Stomach smooth muscle (tissue), 2 donors: ENCODE data around the gene ZNF708.
"Not testable (repeated sequence)": the region's sequence is repeated elsewhere in the genome, so short reads cannot be mapped to it uniquely, and the experiment has no call there.

Experiments used
- H3K27ac ChIP-seq: one replicate; pipeline ENCODE4 v1.7.0; 2013; ENCODE audit warnings: mild to moderate bottlenecking, low read length, inconsistent platforms
- H3K27me3 ChIP-seq, 2 donors: one replicate each; pipeline ENCODE4 v1.7.0; 2013; ENCODE audit warnings: low read length in 2 of 2; ENCODE audit not compliant: insufficient read depth in 2 of 2, control insufficient read depth in 1 of 2
- H3K36me3 ChIP-seq, 2 donors: one replicate each; pipeline ENCODE4 v1.7.0; 2013; ENCODE audit warnings: low read length in 2 of 2; ENCODE audit not compliant: control insufficient read depth in 2 of 2, insufficient read depth in 2 of 2
- H3K4me1 ChIP-seq: one replicate; pipeline ENCODE4 v1.7.0; 2013; ENCODE audit warnings: low read length; ENCODE audit not compliant: control insufficient read depth, insufficient read depth
- H3K4me3 ChIP-seq, 2 donors: one replicate each; pipeline ENCODE4 v1.7.0; 2013; ENCODE audit warnings: low read length in 2 of 2
- H3K9ac ChIP-seq, 2 donors: one replicate each; pipeline ENCODE4 v1.7.0; 2013; ENCODE audit warnings: low read length in 2 of 2, mild to moderate bottlenecking in 1 of 2
- H3K9me3 ChIP-seq, 2 donors: one replicate each; pipeline ENCODE4 v1.7.0; 2013; ENCODE audit warnings: low read length in 2 of 2; ENCODE audit not compliant: control insufficient read depth in 2 of 2
- donor health status: healthy.
- donor health status: Pancreatic carcinoma.

ZNF708 gene

DNA sequence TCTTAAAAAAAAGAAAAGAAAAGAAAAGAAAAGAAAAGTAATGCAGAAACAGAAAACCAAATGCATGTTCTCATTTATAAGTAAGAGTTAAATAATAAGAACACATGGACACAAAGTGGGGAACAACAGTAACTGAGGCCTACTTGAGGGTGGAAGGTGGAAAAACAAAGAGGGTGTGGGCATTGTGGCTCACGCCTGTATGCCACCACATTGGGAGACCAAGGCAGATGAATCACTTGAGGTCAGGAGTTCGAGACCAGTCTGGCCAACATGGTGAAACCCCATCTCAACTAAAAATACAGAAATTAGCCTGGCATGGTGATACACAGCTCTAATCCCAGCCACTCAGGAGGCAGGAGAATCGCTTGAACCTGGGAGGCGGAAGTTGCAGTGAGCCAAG, 8.1 kb downstream of the ZNF708 start:
- Histone ChIP-seq H3K9me3 (no peaks in the 10 kb centered on the region), H3K27ac (no peak overlapping the region), H3K9ac (no peak overlapping the region), H3K36me3 (peaks cover 0 to 1% of the 10 kb centered on the region in 2 donors), H3K4me1 (peaks cover 6% of the 10 kb centered on the region), H3K27me3 (no peaks in the 10 kb centered on the region), H3K4me3 (no peak overlapping the region)

DNA sequence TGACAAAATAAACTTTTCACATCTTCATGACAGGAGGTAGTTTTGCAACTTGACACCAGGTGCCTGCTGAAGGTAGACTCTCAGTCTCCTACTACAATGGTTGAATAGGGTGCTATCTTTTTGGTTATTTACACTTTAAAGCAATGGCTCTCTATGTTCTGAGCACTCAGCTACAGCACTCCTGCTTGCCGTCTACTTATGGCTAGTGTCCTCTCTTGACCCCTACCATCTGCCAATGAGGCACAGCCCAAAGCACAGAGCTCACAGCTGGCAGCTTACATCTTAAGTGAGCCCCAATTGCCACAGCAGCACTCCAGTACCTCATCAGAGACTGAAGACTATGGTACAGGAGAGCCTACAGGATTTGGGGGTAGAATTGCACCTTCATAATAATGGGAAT, 11.4 kb downstream of the ZNF708 start:
- no peak overlapping the region for H3K4me3 ChIP-seq
- H3K9ac ChIP-seq = no peak overlapping the region
- H3K36me3 ChIP-seq = no peaks in the 10 kb centered on the region
- no peak overlapping the region for H3K27ac ChIP-seq
- no peaks in the 10 kb centered on the region for H3K27me3 ChIP-seq
- peaks cover 18% of the 10 kb centered on the region for H3K4me1 ChIP-seq
- no peaks in the 10 kb centered on the region for H3K9me3 ChIP-seq

DNA sequence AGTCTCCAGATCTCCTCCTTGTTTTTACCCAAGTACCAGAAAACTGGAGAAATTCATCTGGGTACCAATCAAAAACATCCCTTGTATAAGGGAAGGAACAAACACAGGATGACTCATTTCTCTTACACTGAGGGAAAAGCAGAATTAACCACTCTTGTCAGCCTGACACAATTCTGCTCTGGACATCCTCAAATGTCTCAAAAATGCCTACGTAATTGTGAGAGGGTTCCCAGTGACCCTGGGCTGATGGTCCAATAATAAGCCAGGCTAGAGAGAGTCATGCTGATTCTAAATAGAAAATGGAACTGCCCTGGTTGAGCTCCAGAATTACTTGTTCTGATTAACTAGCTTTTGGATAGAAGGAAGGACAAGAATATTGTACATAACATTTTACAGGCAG, 14.5 kb downstream of the ZNF708 start:
- H3K9me3 ChIP-seq = no peaks in the 10 kb centered on the region
- H3K27me3 ChIP-seq = no peaks in the 10 kb centered on the region
- H3K4me1 ChIP-seq = peaks cover 18% of the 10 kb centered on the region
- H3K27ac ChIP-seq = peak overlapping the region; percentile 68
- H3K36me3 ChIP-seq = no peaks in the 10 kb centered on the region
- peak overlapping the region; percentile 1 to 39 for H3K9ac ChIP-seq
- peak overlapping the region; percentile 16 to 45 for H3K4me3 ChIP-seq

DNA sequence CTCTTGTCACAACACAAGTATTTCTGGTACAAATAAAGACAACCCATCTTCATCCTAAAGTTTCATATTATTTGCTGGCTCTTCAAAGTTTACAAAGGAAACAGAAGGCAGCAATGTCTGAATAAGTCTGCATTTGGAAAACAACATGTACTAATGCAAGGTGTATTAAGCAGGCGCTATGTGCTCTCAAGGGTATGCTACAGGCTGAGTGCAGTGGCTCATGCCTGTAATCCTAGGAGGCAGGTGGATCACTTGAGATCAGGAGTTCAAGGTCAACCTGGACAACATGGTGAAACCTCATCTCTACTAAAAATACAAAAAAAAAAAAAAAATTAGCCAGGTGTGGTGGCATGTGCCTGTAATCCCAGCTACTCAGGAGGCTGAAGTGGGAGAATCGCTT, 16.4 kb downstream of the ZNF708 start:
- H3K36me3 ChIP-seq, H3K9ac ChIP-seq, H3K27ac ChIP-seq, H3K27me3 ChIP-seq, H3K4me3 ChIP-seq, H3K9me3 ChIP-seq: not testable (repeated sequence)
- peaks cover 14% of the 10 kb centered on the region for H3K4me1 ChIP-seq

DNA sequence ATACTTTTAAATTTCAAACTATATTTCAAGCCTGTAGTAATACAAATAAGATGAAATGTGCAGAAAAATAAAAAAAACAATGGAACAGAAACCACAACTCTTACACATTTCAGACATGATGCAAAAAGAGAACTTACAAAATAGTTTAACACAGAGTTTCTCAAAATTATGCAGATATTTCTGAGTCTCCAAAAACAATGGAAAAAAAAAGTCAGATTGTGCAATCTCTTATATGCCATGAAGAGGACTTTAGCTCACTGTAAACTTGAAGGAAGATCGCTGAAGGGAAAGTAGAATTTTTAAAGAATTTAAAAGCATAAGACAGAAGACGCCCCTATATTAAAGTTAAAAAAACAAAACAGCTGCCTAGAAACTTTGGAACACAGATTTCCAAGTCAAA, 20.4 kb downstream of the ZNF708 start:
- no peaks in the 10 kb centered on the region for H3K27me3 ChIP-seq
- peaks cover 5 to 6% of the 10 kb centered on the region in 2 donors for H3K36me3 ChIP-seq
- H3K9me3 ChIP-seq = no peaks in the 10 kb centered on the region
- H3K9ac ChIP-seq = no peak overlapping the region
- H3K4me3 ChIP-seq = no peak overlapping the region
- H3K4me1 ChIP-seq = peaks cover 1% of the 10 kb centered on the region
- H3K27ac ChIP-seq = no peak overlapping the region

DNA sequence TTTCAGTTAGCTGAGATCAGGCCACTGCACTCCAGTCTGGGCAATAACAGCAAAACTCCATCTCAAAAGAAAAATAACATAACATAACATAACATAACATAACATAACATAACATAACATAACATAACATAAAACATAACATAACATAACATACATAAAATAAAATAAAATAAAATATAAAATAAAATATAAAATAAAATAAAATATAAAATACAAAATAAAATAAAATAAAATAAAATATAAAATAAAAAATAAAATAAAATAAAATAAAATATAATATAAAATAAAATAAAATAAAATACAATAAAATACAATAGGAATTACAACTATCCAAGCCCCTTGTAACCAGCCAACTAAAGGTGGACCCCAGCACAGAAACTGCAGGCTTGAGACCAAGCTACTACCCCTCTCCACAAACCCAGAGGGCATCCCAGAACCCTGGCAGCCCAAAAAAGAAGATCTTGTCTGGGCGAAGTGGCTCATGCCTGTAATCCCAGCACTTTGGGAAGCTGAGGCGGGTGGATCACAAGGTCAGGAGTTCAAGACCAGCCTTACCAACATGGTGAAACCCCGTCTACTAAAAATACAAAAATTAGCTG, 22.2 kb downstream of the ZNF708 start:
- not testable (repeated sequence) for H3K27me3 ChIP-seq, H3K9me3 ChIP-seq, H3K4me3 ChIP-seq, H3K9ac ChIP-seq, H3K4me1 ChIP-seq, H3K27ac ChIP-seq
- peaks cover 5 to 10% of the 10 kb centered on the region in 2 donors for H3K36me3 ChIP-seq

DNA sequence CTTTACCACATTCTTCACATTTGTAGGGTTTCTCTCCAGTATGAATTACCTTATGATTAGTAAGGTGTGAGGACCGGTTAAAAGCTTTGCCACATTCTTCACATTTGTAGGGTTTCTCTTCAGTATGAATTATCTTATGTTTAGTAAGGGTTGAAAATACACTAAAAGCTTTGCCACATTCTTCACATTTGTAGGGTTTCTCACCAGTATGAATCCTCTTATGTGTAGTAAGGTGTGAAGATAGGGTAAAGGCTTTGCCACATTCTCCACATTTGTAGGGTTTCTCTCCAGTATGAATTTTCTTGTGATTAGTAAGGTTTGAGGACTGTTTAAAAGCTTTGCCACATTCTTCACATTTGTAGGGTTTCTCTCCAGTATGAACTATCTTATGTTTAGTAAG, 35.4 kb downstream of the ZNF708 start:
- peaks cover 3 to 14% of the 10 kb centered on the region in 2 donors for H3K36me3 ChIP-seq
- not testable (repeated sequence) for H3K4me3 ChIP-seq, H3K9me3 ChIP-seq, H3K4me1 ChIP-seq, H3K27ac ChIP-seq, H3K27me3 ChIP-seq, H3K9ac ChIP-seq

DNA sequence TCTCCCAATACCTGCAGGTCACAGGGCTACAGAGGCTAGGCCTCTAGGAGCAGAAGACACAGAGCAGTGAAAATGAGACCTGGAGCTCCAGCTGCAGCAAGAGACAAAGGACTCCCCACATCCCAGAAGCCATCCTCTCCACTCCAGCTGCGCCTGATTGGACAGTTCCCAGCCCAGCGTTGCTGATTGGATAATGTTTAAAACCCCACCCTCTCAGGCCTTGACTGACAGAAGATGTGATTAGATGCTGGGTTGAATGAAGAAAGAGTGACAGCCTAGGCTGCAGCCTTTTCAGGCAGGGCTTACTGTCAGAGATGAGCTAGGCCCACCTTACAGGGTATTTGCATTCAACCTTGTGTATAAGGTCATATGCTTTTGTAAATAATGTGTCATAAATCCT, 59.4 kb downstream of the ZNF708 start:
- no peak overlapping the region for H3K27ac ChIP-seq
- H3K9me3 ChIP-seq = peaks cover 0 to 11% of the 10 kb centered on the region in 2 donors
- H3K4me3 ChIP-seq = no peak overlapping the region
- no peak overlapping the region for H3K9ac ChIP-seq
- no peaks in the 10 kb centered on the region for H3K4me1 ChIP-seq
- no peaks in the 10 kb centered on the region for H3K27me3 ChIP-seq
- H3K36me3 ChIP-seq = no peaks in the 10 kb centered on the region

DNA sequence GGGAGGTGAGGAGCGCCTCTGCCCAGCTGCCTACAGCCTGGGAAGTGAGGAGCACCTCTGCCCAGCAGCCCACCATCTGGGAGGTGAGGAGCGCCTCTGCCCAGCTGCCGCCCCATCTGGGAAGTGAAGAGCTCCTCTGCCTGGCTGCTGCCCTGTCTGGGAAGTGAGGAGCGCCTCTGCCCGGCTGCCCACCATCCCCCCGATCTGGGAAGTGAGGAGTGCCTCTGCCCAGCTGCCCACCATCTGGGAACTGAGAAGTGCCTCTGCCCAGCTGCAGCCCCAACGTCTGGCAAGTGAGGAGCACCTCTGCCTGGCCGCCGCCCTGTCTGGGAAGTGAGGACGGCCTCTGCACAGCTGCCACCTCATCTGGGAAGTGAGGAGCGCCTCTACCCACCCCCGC, 64.3 kb downstream of the ZNF708 start:
- Histone ChIP-seq H3K27me3 (no peaks in the 10 kb centered on the region), H3K9ac (no peak overlapping the region), H3K4me3 (no peak overlapping the region), H3K27ac (no peak overlapping the region), H3K36me3 (no peaks in the 10 kb centered on the region), H3K9me3 (peaks cover 0 to 2% of the 10 kb centered on the region in 2 donors), H3K4me1 (no peaks in the 10 kb centered on the region)

DNA sequence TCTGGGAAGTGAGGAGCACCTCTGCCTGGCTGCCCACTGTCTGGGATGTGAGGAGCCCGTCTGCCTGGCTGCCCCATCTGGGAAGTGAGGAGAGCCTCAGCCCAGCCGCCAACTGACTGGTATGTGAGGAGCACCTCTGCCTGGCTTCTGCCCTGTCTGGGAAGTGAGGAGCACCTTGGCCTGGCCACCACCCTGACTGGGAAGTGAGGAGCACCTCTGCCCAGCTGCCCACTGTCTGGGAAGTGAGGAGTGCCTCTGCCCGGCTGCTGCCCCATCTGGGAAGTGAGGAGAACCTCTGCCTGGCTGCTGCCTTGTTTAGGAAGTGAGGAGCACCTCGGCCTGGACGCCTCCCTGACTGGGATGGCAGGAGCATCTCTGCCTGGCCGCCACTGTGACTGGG, 64.8 kb downstream of the ZNF708 start:
- no peaks in the 10 kb centered on the region for H3K4me1 ChIP-seq
- no peak overlapping the region for H3K27ac ChIP-seq
- H3K9me3 ChIP-seq = peaks cover 0 to 2% of the 10 kb centered on the region in 2 donors
- no peaks in the 10 kb centered on the region for H3K36me3 ChIP-seq
- no peak overlapping the region for H3K9ac ChIP-seq
- no peak overlapping the region for H3K4me3 ChIP-seq
- H3K27me3 ChIP-seq = no peaks in the 10 kb centered on the region

DNA sequence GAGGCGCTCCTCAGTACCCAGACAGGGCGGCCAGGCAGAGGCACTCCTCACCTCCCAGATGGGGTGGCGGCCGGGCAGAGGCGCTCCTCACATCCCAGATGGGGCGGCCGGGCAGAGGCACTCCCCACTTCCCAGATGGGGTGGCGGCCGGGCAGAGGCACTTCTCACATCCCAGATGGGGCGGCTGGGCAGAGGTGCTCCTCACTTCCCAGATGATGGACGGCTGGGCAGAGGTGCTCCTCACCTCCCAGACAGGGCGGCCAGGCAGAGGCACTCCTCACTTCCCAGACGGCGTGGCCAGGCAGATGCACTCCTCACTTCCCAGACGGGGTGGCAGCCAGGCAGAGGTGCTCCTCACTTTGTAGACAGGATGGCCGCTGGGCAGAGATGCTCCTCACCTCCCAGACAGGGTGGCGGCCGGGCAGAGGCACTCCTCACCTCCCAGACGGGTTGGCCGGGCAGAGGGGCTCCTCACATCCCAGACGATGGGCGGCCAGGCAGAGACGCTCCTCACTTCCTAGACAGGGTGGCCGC, 68.3 kb downstream of the ZNF708 start:
- not testable (repeated sequence) for H3K9ac ChIP-seq, H3K4me1 ChIP-seq, H3K9me3 ChIP-seq, H3K27ac ChIP-seq, H3K36me3 ChIP-seq, H3K4me3 ChIP-seq, H3K27me3 ChIP-seq
